K562 (cell line): ENCODE results near the gene RBFOX1. TPM values are rescaled to one million over a fixed set of nuclear protein-coding genes. Genes with fewer than 3 reads are reported as not detected.
A peak's percentile ranks its signal among the peaks of the same experiment; 100 is the strongest.

Source experiments
- ATAC-seq: fragments of 200-7000 bp; cut with Tn5 transposase; 3 replicates; pipeline ENCODE4 v1.9.1; 2020; ENCODE audit warnings: moderate library complexity
- BruUV-seq: library from RNA; stranded (reverse); fragments of 400-500 nt; replicated peaks from 2 replicates; lab custom pipeline; 2021; lab: Mats Ljungman, UMichigan
- CTCF ChIA-PET: fragments of 300-600 bp; formaldehyde crosslinking; extraction: SDS; loops from one replicate; lab custom pipeline; 2021; ENCODE audit warnings: low intra/inter-chr PET ratio; lab: Yijun Ruan, JAX
- POLR2A ChIA-PET: fragments of 300-600, 350-650 bp; sonication (Branson Sonifier 250); formaldehyde crosslinking; extraction: SDS; loops from one replicate; lab custom pipeline; 2021; ENCODE audit warnings: antibody characterized with exemption, inconsistent platforms; lab: Yijun Ruan, JAX
- DNase-seq, 4 experiments: peaks; one replicate each; pipeline versions ENCODE4 v3.0.0 to v3.0.0-alpha.2; 2011 to 2018; ENCODE audit warnings: low spot score in 3 of 4, mixed read lengths in 3 of 4; ENCODE audit errors: extremely low read depth in 1 of 4
- FAIRE-seq: peaks from 2 replicates; lab custom pipeline; 2011; peaks lifted over from hg19 to GRCh38; lab: Jason Lieb, UNC
- H2AFZ ChIP-seq: 2 replicates; pipeline ENCODE4 v1.6.0; 2011; ENCODE audit warnings: low read depth, low read length, control low read depth, inconsistent platforms
- H3K27ac ChIP-seq: fragments of 200-600 bp; 3 replicates; pipeline ENCODE4 v1.8.0; 2011; ENCODE audit warnings: low read depth, mild to moderate bottlenecking, control low read depth, inconsistent platforms, low read length, moderate library complexity, mixed read lengths; ENCODE audit errors: extremely low read depth
- H3K27me3 ChIP-seq, 2 experiments: fragments of 300-600 bp in 1 of 2; 2 replicates in 1 of 2; 3 replicates in 1 of 2; pipeline versions ENCODE4 v1.6.0 to v1.8.0; 2011; ENCODE audit warnings: inconsistent platforms in 2 of 2, low read length in 2 of 2, mild to moderate bottlenecking in 1 of 2, mixed read lengths in 1 of 2, moderate library complexity in 1 of 2; ENCODE audit not compliant: control insufficient read depth in 2 of 2, insufficient read depth in 2 of 2
- H3K36me3 ChIP-seq: fragments of 300-600 bp; 3 replicates; pipeline ENCODE4 v1.8.0; 2011; ENCODE audit warnings: mild to moderate bottlenecking, low read length, inconsistent platforms; ENCODE audit not compliant: control insufficient read depth, insufficient read depth
- H3K4me1 ChIP-seq, 2 experiments: fragments of 200-600 bp in 1 of 2; replicated peaks in 1 of 2; 2 replicates in 1 of 2; 3 replicates in 1 of 2; pipeline versions ENCODE4 v1.5.1 to v1.8.0; 2011; ENCODE audit warnings: inconsistent platforms in 2 of 2, low read length in 2 of 2, mild to moderate bottlenecking in 1 of 2, mixed read lengths in 1 of 2, moderate library complexity in 1 of 2; ENCODE audit not compliant: control insufficient read depth in 2 of 2, insufficient read depth in 2 of 2
- H3K4me2 ChIP-seq: 2 replicates; pipeline ENCODE4 v1.6.1; 2011; ENCODE audit warnings: low read length, control low read depth, inconsistent platforms, mixed read lengths; ENCODE audit not compliant: insufficient read depth
- H3K4me3 ChIP-seq: fragments of 200-600 bp; sonication (generic), shearing (Covaris generic); 2 replicates; pipeline ENCODE4 v1.5.1; 2016; ENCODE audit warnings: control low read depth, inconsistent platforms
- H3K79me2 ChIP-seq: fragments of 200-600 bp; 3 replicates; pipeline ENCODE4 v1.8.0; 2011; ENCODE audit warnings: low read length, inconsistent platforms; ENCODE audit not compliant: control insufficient read depth, insufficient read depth
- H3K9ac ChIP-seq, 2 experiments: 2 replicates each; pipeline versions ENCODE4 v1.6.0 to v1.6.1; 2011; ENCODE audit warnings: low read depth in 2 of 2, low read length in 2 of 2, control low read depth in 1 of 2, inconsistent platforms in 1 of 2, mild to moderate bottlenecking in 1 of 2, mixed read lengths in 1 of 2; ENCODE audit not compliant: insufficient read depth in 1 of 2
- H3K9me1 ChIP-seq: one replicate; pipeline ENCODE4 v1.6.0; 2011; ENCODE audit warnings: inconsistent platforms, mild to moderate bottlenecking, low read length, moderate library complexity; ENCODE audit not compliant: control insufficient read depth, insufficient read depth
- H3K9me3 ChIP-seq: replicated peaks from 2 replicates; pipeline ENCODE4 v1.5.1; 2011; ENCODE audit warnings: low read depth, low read length, inconsistent platforms; ENCODE audit not compliant: control insufficient read depth, insufficient read depth
- H4K20me1 ChIP-seq: replicated peaks from 2 replicates; pipeline ENCODE4 v1.6.1; 2011; ENCODE audit warnings: low read length, inconsistent platforms, mixed read lengths; ENCODE audit not compliant: control insufficient read depth, insufficient read depth
- FOXP1 ChIP-seq: sonication (generic); formaldehyde crosslinking; IDR thresholded peaks from 2 replicates; pipeline ENCODE4 v1.8.0; 2022; ENCODE audit warnings: mild to moderate bottlenecking, missing genetic modification reagents
- JUN ChIP-seq, 2 experiments: sonication (generic) in 1 of 2; formaldehyde crosslinking in 1 of 2; IDR thresholded peaks; 2 replicates each; pipeline versions ENCODE4 v1.6.1 to v1.8.0; 2012 to 2022; ENCODE audit warnings: borderline replicate concordance in 2 of 2, mild to moderate bottlenecking in 2 of 2, improper control_type of control experiment in 1 of 2, low read depth in 1 of 2, low read length in 1 of 2, missing genetic modification reagents in 1 of 2
- MEIS2 ChIP-seq: fragments of 450-650 bp; IDR thresholded peaks from 2 replicates; pipeline ENCODE4 v1.6.1; 2014; ENCODE audit warnings: mild to moderate bottlenecking; ENCODE audit not compliant: partially characterized antibody
- REST ChIP-seq, 2 experiments: fragments of 450-650 bp; formaldehyde crosslinking in 1 of 2; IDR thresholded peaks; 2 replicates each; pipeline versions ENCODE4 v1.4.0 to v1.6.1; 2014 to 2020; ENCODE audit warnings: mild to moderate bottlenecking in 2 of 2, borderline replicate concordance in 1 of 2, low read depth in 1 of 2
- SLC30A9 ChIP-seq: fragments of 250-450 bp; sonication (Bioruptor Pico); IDR thresholded peaks from 2 replicates; pipeline ENCODE4 v1.8.0; 2022; ENCODE audit warnings: mild to moderate bottlenecking, moderate library complexity
- THRAP3 ChIP-seq: fragments of 450-650 bp; IDR thresholded peaks from 2 replicates; pipeline ENCODE4 v1.6.1; 2016; ENCODE audit warnings: mild to moderate bottlenecking, inconsistent platforms, borderline replicate concordance
- WGBS: fragments of 100-300 bp; shearing (Covaris generic); methylation state at CpG from one replicate; pipeline ENCODE4 v1.1.6; 2016; ENCODE audit warnings: low coverage, mixed read lengths; ENCODE audit not compliant: insufficient coverage; ENCODE audit errors: missing lambda C conversion rate; 5-methylcytosine and 5-hydroxymethylcytosine counted together
- in situ Hi-C: fragments of 300-500 bp; cut with MboI; formaldehyde crosslinking; loops from 4 replicates; pipeline ENCODE4 v1.15.0; 2018; ENCODE audit warnings: inconsistent platforms, mixed read lengths
- intact Hi-C: fragments of 100-400 bp; cut with micrococcal nuclease; formaldehyde crosslinking; loops from 2 replicates; pipeline ENCODE4 v1.14.2; 2022
- polyA plus RNA-seq, 8 experiments: library from polyadenylated mRNA; depleted of rRNA in 4 of 8; stranded (reverse) in 5 of 8; unstranded in 3 of 8; fragments of >200 nt; fragmentation: Nextera tagmentation in 2 of 8; fragmentation: Illumina TruSeq in 1 of 8; extraction: Ambion mirVana in 2 of 8; extraction: Trizol in 1 of 8; gene quantifications; 2 replicates each; pipeline versions ENCODE4 v1.2.1 to v1.2.3, GENCODE V29; 2011 to 2014; ENCODE audit warnings: inconsistent platforms in 1 of 8, missing spikeins in 1 of 8
- total RNA-seq, 7 experiments: library from RNA; depleted of rRNA in 6 of 7; stranded (reverse); fragments of >200 nt in 6 of 7; fragmentation: Illumina TruSeq in 2 of 7; extraction: Trizol in 2 of 7; gene quantifications; 2 replicates each; pipeline versions ENCODE4 v1.2.1 to v1.2.3, GENCODE V29; 2011 to 2021; ENCODE audit warnings: low replicate concordance in 1 of 7

Gene RBFOX1
- total and polyA plus RNA-seq, 9 of the 15 experiments (the other 6 are each of a cell fraction or from before 2014, with no cell fraction given), result 0.03 TPM; not detected in 8

DNA sequence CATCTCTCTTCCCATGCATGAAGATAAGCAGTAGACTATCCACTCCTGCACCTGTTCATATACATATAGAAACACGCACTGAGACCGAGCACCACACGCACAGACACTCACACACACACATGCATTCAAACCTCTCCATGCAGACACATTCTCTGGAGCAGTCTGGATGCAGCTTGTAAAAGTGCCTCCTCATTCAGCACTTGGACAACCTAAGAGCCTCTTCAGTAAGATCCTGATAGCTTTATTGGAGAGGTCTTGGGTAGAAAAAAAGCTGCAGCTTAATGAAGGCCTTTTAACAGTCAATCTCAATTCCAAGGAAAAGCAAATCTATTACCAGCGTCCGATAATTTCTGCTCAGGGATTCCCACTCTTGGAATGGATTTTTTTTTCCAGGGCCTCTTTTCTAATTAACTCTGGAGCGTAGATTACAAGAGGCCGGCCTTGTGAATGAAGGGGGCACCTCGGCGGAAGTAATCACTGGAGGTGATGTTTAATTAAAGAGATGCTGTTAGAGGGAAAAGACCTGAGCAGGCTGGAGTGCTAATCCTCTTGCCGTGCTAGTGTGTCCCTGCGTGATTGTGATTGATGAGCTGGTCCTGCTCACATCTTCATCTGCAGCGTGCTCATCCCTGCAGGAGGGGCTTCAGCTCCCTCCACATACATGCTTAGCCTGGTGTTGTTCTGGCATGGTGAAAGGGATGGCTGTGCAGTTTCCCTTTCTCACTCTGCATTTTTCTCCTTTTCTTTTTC, 155.1 kb downstream of the RBFOX1 start:
- Histone ChIP-seq H3K4me3 (no peak overlapping the region), H3K4me2 (no peak overlapping the region), H3K4me1 (no peaks in the 10 kb centered on the region), H3K9me3 (no peaks in the 10 kb centered on the region), H3K27me3 (peaks cover 0 to 4% of the 10 kb centered on the region in 2 experiments; a peak in 1 of 5 replicates), H3K36me3 (no peaks in the 10 kb centered on the region), H3K79me2 (no peaks in the 10 kb centered on the region), H4K20me1 (no peaks in the 10 kb centered on the region), H3K27ac (no peak overlapping the region), H3K9ac (no peak overlapping the region), H2AFZ (no peak overlapping the region), H3K9me1 (no peaks in the 10 kb centered on the region)
- CTCF ChIA-PET, result no interaction called here
- ATAC-seq (no peak), DNase-seq (no peak), FAIRE-seq (no peak)
- POLR2A ChIA-PET, result no interaction called here
- BruUV-seq, result no TSS peak
- TF ChIP-seq SLC30A9 (CRISPR knock-in tag), result no peak
- TF ChIP-seq JUN (IDR thresholded peaks at IDR 0.05; ENCODE audit: borderline replicate concordance, low read depth, low read length), result no peak
- no peak for TF ChIP-seq JUN (CRISPR knock-in tag; IDR thresholded peaks at IDR 0.05; ENCODE audit: borderline replicate concordance)
- no peak for TF ChIP-seq FOXP1 (CRISPR knock-in tag)
- TF ChIP-seq MEIS2, result no peak
- TF ChIP-seq THRAP3, result no peak
- TF ChIP-seq REST (IDR thresholded peaks at IDR 0.05; ENCODE audit: borderline replicate concordance), result peak; percentile 8; the same call in 1 of the 2 replicates
- TF ChIP-seq REST (CRISPR knock-in tag; IDR thresholded peaks at IDR 0.05; ENCODE audit: low read depth), result no peak
- in situ Hi-C loops, result no loop called here
- intact Hi-C loops, result no loop called here
- WGBS, result 0% methylated on average over 12 of the region's 12 CpGs
